GM19455 (cell line): ENCODE results near the gene IWS1.
"Not testable (repeated sequence)": the region's sequence is repeated elsewhere in the genome, so short reads cannot be mapped to it uniquely, and the experiment has no call there.

Experiments
- ATAC-seq: cut with Tn5 transposase; IDR thresholded peaks from one replicate; pipeline ENCODE4 v1.9.1; 2021; ENCODE audit not compliant: unreplicated experiment

Gene IWS1

DNA sequence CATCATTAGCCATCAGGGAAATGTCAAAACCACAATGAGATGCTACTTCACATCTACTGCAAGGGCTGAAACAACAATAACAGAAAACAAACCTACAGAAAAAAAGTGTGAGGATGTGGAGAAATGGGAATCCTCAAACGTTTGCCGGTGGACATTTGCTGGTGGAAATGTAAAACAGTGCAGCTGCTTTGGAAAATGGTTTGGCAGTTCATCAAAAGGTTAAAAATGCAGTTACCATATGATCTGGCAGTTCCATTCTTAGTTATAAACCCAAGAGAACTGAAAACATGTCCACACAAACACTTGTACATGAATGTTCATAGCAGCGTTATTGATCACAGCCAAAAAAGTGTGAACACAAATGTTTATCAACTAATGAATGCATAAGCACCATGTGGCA, 63.8 kb downstream of the IWS1 start:
- no peak for ATAC-seq

DNA sequence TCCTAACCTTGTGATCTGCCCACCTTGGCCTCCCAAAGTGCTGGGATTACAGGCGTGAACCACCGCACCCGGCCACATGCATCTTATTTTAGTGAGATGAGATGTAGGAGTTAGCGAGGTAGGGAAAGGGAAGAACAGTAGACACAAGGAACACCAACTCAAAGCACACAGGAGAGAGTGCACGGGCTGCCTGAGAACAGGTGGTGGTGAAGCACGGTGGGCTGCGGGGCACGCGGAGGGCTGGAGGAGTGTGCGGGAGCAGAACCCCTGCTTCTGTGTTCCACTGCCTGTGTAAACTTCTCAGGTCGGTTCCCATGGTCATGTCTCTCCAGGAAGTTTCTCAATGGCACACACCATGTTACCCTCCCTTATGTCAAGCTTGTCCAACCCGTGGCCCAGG, 69.3 kb downstream of the IWS1 start:
- no peak for ATAC-seq

- no peak for ATAC-seq
These were observed 70.5 kb downstream of the IWS1 start for GRCh38 chr2:127455566-127456493.

DNA sequence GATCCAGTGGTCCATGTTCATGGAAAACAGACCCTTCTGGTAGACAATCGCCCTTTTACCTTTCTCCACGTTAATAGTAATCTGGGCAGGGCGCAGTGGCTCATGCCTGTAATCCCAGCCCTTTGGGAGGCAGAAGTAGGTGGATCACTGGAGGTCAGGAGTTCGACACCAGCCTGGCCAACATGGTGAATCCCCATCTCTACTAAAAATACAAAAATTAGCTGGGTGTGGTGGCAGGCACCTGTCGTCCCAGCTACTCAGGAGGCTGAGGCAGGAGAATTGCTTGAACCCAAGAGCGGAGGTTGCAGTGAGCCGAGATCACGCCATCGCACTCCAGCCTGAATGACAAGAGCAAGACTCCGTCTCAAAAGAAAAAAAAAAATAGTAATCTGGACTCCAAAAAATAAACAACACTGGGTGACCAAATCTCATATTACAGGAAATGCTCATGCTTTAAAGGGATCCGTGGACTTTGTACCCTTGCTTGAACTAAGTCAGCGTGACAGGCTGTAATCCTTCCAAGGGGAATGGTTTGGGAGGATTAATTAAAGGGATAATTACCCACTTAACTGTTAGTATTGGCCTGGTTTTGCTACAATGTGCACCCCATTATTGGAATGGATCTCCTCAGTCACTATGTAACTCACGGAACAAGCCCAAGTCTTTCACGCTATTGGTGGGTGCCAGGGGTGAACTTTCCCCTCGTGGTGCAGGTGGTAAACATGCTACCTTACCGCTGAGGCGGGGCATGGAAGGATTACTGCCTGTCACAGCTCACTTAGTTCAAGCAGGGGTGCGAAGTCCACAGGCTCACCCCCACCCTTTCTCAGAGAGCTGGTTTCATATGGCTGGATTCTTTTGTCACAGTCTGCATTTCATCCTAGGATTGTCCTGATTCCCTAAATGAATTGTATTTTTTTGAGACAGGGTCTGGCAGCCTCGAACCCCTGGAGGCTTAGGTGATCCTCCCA, 71.4 kb downstream of the IWS1 start:
- ATAC-seq: no peak

DNA sequence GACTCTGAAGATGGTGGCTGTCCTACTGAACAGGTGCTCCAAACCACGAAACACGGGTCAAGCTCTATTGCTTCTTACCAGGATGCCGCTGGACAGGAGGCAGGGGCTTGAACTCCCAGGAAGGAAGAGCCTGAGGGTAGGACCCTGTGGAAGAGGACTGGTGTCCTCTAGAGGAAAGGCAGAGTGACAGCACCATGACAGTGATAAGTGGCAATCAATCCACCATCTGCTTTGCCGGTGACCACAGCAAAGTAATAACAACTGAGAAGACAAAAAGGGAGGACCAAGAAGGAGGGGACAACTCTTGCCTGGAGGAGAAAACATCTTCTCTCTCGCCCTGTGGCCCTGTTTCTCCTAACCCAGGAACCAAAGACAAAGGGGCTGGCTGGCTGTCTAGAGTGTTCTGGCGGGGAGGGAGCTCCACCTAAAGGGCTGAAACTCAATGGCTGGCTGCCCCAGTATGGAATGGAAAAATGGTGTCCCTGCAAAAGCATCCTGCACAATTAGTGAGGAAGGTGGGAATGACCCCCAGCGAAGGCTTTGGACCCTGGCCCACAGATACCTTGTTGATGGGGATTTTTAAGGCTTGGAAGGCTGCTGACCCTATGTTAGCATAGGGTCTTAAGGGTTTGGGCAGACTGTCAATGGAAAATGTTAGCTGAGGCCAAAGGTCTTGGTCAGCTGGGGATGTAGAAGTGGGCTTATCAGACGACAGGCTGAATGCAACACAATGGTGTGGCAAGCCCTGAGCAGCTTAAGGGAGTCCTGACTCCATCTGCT, 72.7 kb downstream of the IWS1 start:
- ATAC-seq: no peak

DNA sequence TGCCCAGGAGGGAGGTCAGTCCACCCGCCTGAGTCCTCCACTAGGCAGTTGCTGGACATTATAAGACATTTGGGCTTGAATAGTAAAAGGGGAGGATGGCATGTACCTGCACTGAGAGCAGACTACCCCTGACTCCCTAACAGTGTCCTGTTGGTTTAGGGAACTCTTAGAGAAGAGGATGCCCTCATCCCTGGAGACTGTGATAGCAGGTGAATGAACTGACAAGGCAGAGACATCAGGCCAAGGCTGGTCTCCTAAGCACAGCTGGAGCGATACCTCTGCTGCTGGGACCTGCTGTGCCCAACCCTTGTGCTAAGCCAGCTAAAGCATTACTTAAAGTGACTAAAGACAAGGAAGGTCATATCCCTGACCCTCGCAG, 73.3 kb downstream of the IWS1 start:
- ATAC-seq: no peak

DNA sequence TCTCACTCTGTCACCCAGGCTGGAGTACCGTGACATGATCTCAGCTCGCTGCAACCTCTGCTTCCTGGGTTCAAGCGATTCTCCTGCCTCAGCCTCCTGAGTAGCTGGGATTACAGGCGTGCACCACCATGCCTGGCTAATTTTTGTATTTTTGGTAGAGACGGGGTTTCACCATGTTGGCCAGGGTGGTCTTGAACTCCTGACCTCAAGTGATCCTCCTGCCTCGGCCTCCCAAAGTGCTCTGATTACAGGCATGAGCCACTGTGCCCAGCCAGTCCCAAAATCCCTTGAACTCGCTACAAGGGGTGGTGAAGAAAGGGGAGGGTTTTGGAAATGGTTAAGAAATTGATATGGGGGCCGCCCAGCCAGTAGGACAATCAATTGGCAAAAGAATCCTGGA, 73.9 kb downstream of the IWS1 start:
- not testable (repeated sequence) for ATAC-seq

DNA sequence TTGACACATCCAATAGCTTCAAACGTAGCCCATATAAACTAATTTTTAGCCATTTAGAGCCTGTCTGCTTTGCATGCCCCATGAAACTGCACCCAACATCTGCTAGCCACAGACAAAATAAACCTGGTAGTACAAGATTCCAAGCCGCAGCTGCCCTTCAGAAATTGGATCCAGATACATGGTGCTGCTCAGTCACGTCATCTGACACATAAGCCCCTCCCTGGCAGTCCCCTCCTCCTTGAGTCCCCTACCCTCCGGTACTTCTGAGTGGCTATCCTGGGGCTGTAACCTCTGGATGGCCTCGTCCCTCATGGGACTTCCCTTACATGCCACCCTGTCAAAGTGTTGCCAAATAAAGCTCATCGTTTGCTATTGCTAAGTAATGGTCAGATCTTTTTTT, 74.3 kb downstream of the IWS1 start:
- no peak for ATAC-seq

DNA sequence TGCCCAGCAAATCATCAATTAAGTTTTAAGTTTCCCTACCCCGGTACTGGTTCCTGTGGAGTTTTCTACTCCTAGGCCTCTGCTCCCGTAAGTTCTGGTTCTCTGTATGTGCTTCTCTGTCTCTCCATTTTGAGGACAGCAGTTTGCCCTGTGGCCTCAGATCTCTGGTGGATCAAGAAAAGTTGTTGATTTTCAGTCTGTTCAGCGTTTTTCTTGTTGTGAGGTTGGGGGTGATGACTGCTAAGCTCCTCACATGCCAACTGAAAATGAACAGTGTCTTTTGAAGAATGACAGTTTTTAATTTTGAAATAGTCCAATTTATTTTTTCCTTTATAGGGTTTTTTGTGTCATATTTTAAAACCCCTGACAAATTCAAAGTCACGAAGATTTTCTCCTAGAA, 76.4 kb downstream of the IWS1 start:
- no peak for ATAC-seq

DNA sequence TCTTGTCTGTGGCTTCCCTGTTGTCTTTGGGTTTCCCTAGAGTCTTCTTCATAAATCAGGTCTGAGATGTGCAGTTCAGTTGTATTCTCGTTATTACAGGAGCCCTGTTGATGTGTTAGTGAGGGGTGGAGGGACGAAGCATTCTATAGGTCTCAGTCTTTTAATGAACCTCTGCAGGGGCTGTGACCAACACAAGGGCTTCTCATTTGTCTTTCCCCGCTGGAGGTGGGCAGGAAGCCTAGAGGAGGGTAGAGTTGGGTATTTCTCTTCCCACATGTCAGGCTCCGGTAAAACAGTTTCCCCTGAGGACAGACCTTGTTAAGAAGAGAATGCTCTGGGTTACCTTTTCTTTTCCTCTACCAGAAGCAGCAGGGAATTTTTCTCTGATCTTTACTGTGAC, 76.9 kb downstream of the IWS1 start:
- ATAC-seq: no peak

DNA sequence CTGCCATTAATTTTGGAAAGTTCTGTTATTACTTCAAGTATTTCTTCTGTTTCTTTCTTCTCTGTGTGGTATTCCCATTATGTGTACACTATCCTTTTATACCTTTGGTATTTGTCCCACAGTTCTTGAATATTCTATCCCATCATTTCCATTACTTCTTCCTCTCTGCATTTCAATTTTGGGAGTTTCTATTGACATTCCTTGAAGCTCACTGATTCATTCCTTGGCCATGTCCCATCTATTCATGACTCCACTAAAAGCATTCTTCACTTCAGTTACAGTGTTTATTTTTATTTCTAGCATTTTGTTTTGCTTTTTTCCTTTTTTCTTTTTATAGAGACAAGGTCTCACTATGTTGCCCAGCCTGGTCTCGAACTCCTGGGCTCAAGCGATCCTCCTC, 77.8 kb downstream of the IWS1 start:
- ATAC-seq: no peak

DNA sequence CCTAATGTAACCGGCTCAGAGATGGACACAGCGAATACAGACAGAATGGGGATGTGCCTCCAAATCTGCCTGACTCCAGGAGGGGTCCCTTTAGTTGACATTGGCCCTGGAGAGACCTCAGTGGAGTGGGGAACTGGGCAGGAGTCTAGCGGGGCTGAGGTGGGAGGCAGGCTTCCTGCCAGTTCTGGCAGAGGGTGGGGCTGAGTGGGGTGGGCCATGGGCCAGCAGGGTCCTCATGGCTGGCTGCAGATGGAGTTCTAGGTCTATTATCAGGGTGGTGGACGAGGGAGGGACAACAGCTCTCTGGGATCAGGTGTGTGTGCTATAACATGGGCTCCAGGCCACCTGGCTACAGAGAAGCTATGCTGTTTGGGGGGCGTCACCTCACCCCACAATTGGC, 86.9 kb downstream of the IWS1 start:
- no peak for ATAC-seq

DNA sequence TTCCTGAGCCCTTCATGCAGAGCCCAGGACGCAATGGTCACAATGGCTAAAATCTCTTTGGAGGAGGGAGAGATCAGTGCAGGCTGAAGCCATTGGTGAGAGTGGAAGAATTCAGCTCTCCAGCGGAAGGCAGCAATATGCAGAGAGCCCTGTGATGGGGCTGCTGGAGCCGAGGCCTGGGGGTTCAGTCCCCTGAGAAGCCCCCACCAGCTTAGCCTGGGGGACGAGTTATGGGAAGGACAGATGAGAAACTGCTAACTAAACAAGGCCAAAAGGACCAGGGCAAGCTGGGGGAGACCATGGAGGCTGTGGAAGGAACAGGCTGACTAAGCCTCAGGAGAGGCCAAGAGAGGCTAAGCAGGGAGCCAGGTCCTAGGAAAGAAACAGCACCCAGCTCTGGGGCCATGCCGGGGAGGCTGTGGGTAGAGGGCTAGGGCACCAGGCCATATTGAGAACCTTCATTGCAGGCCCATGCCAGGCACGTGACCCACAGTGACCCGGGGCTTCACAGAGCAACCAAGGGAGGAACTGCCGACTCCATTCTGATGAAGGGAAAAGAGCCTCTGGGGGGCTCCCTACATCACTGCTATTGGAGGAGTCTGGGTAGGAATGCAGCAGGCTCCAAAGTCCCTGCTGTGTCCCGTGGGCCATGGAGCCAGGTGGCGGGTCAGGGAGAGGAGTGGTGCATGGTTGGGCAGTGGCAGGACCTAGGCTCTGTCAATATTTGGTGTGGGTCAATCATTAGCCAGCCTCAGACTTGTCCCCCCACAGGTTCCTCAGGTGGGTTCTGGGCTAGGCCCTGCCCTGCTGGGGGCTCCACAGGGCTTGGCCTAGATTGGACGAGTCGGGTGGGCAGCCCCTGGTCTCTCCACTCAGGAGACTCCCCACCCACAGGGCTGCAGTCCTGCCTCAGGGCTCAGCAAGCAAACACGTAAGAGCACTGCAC, 88.2 kb downstream of the IWS1 start:
- no peak for ATAC-seq

- ATAC-seq: no peak
These were observed 89.2 kb downstream of the IWS1 start for GRCh38 chr2:127437056-127437455.

DNA sequence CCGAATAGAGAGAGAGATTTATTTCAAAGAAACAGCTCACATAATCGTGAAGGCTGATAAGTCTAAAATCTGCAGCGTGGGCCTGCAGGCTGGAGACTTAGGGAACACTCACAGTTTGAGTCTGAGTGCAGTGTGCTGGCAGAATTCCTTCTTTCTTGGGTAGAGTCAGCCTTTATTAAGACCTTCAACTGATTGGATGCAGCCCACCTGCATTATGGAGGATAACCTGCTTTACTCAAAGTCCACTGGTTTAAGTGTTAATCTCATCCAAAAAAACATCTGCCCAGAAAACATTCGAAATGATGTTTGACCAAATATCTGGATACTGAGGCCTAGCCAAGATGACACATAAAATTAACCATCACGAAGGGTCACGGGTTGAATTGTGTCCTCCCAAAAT, 91.8 kb downstream of the IWS1 start:
- no peak for ATAC-seq

DNA sequence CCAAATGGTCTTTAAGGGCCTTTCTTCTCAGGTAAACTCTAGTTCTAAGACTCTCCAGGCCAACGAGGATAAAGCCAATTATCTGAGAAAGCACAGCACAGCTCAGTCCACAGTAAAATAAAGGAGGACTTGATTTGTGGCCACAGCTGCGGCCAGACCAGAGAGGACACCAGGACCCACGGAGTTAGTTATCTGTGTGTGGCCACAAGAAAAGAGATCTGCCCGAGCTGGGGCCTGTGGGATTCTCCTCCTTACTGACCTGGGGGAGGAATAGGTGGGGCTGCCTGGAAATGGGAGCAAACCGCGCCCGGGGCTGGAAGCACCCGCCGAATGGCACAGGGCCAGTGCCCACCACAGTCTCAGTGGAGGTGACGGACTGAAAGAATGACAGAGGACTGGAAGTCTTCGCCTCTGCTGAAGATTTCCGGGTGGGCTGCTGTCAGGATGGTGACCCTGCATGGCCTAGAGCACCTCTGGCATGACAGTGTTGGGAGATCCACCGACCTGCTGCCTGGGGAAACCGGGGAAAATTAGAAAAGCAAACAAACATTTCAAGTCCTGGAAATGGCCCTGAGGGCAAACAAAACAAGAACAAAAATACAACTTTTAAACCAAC, 94.8 kb downstream of the IWS1 start:
- ATAC-seq: no peak
